A673 (cell line): ENCODE results near the gene STYXL2.

Source experiments
- EZH2 ChIP-seq: fragments of 200-600 bp; sonication (generic); IDR thresholded peaks from 2 replicates; pipeline ENCODE4 v1.6.1; 2017; ENCODE audit warnings: borderline replicate concordance, low read depth, mild to moderate bottlenecking, mixed read lengths, antibody characterized with exemption, low read length; ENCODE audit not compliant: poor library complexity, severe bottlenecking
- TF ChIP-seq, protein P1 (sequence below): fragments of 300-800, 200-600 bp; sonication (generic); conservative IDR thresholded peaks from 2 replicates; pipeline ENCODE4 v1.5.1; 2017; ENCODE audit warnings: low read depth, mild to moderate bottlenecking, antibody characterized with exemption, low read length, moderate library complexity, mixed read lengths

DNA sequence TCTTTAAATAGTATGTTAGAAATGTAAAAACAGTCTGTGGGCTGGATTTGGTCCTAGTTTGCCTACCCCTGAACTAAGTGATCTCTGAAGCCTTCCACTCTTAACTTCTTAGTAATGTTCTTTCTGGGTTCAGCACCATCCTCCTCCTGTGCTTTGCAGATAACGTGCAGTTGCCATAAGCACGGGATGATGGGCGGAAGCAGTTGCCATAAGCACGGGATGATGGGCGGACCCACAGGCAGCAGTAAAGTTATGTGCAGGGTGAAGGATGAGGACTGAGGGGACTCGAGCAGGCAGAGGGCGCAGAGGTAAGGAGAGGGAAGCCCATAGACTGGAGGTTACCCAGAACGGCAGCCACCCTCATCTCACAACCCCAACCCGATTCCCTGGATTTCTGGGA, 29.3 kb upstream of the STYXL2 start:
- TF ChIP-seq, protein P1, sequence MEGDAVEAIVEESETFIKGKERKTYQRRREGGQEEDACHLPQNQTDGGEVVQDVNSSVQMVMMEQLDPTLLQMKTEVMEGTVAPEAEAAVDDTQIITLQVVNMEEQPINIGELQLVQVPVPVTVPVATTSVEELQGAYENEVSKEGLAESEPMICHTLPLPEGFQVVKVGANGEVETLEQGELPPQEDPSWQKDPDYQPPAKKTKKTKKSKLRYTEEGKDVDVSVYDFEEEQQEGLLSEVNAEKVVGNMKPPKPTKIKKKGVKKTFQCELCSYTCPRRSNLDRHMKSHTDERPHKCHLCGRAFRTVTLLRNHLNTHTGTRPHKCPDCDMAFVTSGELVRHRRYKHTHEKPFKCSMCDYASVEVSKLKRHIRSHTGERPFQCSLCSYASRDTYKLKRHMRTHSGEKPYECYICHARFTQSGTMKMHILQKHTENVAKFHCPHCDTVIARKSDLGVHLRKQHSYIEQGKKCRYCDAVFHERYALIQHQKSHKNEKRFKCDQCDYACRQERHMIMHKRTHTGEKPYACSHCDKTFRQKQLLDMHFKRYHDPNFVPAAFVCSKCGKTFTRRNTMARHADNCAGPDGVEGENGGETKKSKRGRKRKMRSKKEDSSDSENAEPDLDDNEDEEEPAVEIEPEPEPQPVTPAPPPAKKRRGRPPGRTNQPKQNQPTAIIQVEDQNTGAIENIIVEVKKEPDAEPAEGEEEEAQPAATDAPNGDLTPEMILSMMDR, result no peak
- no peak for TF ChIP-seq EZH2
